Activated CD4-positive, alpha-beta T cell treated with anti-CD3 and anti-CD28 coated beads for 36 hours (primary cell): ENCODE data around the gene OR52K1. TPM values are rescaled to one million over a fixed set of nuclear protein-coding genes. Genes with fewer than 3 reads are reported as not detected.
A peak's percentile ranks its signal among the peaks of the same experiment; 100 is the strongest.
"Not testable (repeated sequence)": the region's sequence is repeated elsewhere in the genome, so short reads cannot be mapped to it uniquely, and the experiment has no call there.

Experiments
- ATAC-seq: fragments of 200-7000 bp; cut with Tn5 transposase; one replicate; pipeline ENCODE4 v1.10.0; 2021; ENCODE audit warnings: mild to moderate bottlenecking, moderate library complexity
- CTCF ChIA-PET: fragments of 350-600 bp; sonication (Branson Sonifier 250); formaldehyde crosslinking; loops from one replicate; lab custom pipeline; 2021; ENCODE audit warnings: antibody characterized with exemption; lab: Charles Lee
- POLR2A ChIA-PET: fragments of 350-600 bp; sonication (Branson Sonifier 250); formaldehyde crosslinking; loops from one replicate; lab custom pipeline; 2021; ENCODE audit warnings: antibody characterized with exemption, inconsistent platforms; lab: Charles Lee
- DNase-seq: peaks from one replicate; pipeline ENCODE4 v3.0.0-alpha.2; 2020
- H3K27ac Mint-ChIP-seq: one replicate; pipeline ENCODE4 v1.8.0; 2021; ENCODE audit warnings: mixed read lengths
- H3K27me3 Mint-ChIP-seq: one replicate; pipeline ENCODE4 v1.8.0; 2021; ENCODE audit warnings: mixed read lengths
- H3K36me3 Mint-ChIP-seq: one replicate; pipeline ENCODE4 v1.8.0; 2021; ENCODE audit warnings: low read depth, mixed read lengths
- H3K4me1 Mint-ChIP-seq: one replicate; pipeline ENCODE4 v1.8.0; 2021; ENCODE audit warnings: mixed read lengths
- H3K4me3 Mint-ChIP-seq: one replicate; pipeline ENCODE4 v1.8.0; 2021; ENCODE audit warnings: mild to moderate bottlenecking, moderate library complexity, mixed read lengths
- H3K9me3 Mint-ChIP-seq: one replicate; pipeline ENCODE4 v1.8.0; 2021; ENCODE audit warnings: low read depth, mixed read lengths
- intact Hi-C, 2 experiments: fragments of 100-400 bp; cut with DNase I in 1 of 2; cut with micrococcal nuclease in 1 of 2; formaldehyde crosslinking; loops; one replicate each; pipeline versions ENCODE4 v1.14.2 to v1.15.1; 2022 to 2024; cut with DNase I, micrococcal nuclease
- total RNA-seq, 2 experiments: library from RNA; stranded (reverse); gene quantifications; one replicate each; pipeline ENCODE4 v1.2.3, GENCODE V29; 2021

The OR52K1 gene
- total RNA-seq, 2 experiments from 2014 or later, result 0.07 TPM; not detected in 1

DNA sequence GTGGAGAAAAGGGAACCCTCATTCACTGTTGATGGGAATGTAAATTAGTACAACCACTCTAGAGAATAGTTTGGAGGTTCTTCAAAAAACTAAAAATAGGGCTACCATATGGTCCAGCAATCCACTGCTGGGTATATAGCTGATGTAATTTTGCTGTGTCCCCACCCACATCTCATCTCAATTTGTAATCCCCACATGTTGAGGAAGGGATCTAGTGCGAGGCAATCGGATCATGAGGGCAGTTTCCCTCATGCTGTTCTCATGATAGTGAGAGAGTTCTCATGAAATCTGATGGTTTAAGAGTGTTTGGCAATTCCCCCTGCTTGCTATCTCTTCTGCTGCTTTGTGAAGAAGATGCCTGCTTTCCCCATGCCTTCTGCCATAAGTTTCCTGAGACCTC is 45.5 kb downstream of the OR52K1 start:
- Mint-ChIP-seq H3K9me3 (no peaks in the 10 kb centered on the region), H3K4me1 (no peaks in the 10 kb centered on the region), H3K27me3 (peaks cover 15% of the 10 kb centered on the region), H3K4me3 (no peak overlapping the region), H3K27ac (no peak overlapping the region), H3K36me3 (no peaks in the 10 kb centered on the region)
- ChIA-PET POLR2A (no interaction called here), CTCF (no interaction called here)
- ATAC-seq (no peak), DNase-seq (no peak)
- intact Hi-C loops, result no loop called here

DNA sequence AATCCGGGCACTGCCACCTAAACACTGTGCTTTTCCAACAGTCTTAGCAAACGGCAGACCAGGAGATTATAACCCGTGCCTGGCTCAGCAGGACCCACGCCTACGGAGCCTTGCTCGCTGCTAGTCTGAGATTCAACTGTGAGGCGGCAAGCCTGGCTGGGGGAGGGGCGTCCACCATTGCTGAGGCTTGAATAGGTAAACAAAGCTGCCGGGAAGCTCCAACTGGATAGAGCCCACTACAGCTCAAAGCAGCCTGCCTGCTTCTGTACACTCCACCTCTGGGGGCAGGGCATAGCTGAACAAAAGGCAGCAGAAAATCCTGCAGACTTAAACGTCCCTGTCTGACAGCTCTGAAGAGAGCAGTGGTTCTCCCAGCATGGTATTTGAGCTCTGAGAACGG is 49.2 kb downstream of the OR52K1 start:
- DNase-seq, H3K4me3 Mint-ChIP-seq, POLR2A ChIA-PET, intact Hi-C loops, H3K27ac Mint-ChIP-seq, ATAC-seq, H3K36me3 Mint-ChIP-seq, H3K4me1 Mint-ChIP-seq, H3K9me3 Mint-ChIP-seq: not testable (repeated sequence)
- H3K27me3 Mint-ChIP-seq, result peaks cover 17% of the 10 kb centered on the region
- CTCF ChIA-PET, result interaction anchor here (1.1 to 1.3 kb wide), 2 partner anchors 39 to 103 kb away, joined by 3 to 4 read pairs; no protein-coding TSS in a partner anchor

DNA sequence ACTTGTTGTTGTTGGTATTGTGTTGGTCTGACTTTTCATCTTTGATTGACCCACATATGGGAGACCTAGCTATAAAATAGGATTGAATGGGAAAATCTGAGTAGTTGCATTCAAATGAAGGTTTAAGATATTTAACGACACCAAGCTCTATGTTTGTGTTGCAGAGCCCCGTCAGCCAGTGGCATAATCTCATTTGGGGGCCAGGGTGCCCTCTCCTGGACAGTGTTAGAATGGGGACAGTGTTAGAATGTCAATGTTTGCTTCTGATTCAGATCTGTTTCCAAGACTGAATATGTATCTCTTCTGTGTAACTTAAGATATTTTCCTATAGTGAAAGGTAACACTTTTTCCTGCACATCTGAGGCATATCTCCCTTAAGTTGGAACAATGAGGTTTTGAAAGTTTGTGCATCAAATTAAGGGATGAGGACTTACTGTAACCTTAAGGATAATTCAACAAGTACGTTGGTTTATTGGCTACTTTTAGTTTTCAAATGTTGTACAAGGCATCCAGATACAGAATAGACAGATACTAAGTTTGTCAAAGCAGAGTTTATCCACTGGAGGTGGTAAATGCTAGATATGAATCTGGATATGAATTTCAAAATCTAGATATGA is 57.3 kb downstream of the OR52K1 start:
- no peaks in the 10 kb centered on the region for H3K4me1 Mint-ChIP-seq
- POLR2A ChIA-PET, result no interaction called here
- intact Hi-C loops, result loop anchor here (1.0 to 2.0 kb wide), 3 partner anchors 47 to 357 kb away; no protein-coding TSS in a partner anchor
- no peaks in the 10 kb centered on the region for H3K36me3 Mint-ChIP-seq
- no peaks in the 10 kb centered on the region for H3K9me3 Mint-ChIP-seq
- peaks cover 4% of the 10 kb centered on the region for H3K27me3 Mint-ChIP-seq
- peak; percentile 71 for DNase-seq
- CTCF ChIA-PET, result interaction anchor here (0.6 to 3.3 kb wide), 10 partner anchors 11 to 362 kb away, joined by 3 to 36 read pairs (median 4); no protein-coding TSS in a partner anchor
- no peak overlapping the region for H3K4me3 Mint-ChIP-seq
- ATAC-seq, result peak; percentile 89
- no peak overlapping the region for H3K27ac Mint-ChIP-seq

DNA sequence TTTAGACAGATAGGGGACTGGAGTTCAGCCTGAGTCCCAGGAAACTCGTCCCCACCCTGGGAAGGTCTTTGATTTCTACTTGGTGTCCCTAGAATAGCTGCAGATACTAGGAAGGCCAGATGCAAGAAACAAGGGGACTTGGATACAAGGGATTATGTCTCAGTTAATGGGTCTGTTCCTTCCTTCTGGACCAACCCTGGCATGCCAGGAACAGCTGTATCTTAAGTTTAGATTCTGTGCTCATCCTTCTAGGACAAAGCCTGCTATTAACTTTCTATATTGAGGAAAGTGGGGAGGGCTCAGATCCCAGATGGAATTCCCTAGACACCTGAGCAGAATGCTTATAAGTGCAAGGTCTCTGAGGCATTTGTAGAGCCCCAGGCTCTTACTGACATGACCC is 58.6 kb downstream of the OR52K1 start:
- no peaks in the 10 kb centered on the region for H3K9me3 Mint-ChIP-seq
- H3K36me3 Mint-ChIP-seq, result no peaks in the 10 kb centered on the region
- DNase-seq, result no peak
- no peak overlapping the region for H3K4me3 Mint-ChIP-seq
- no peaks in the 10 kb centered on the region for H3K27me3 Mint-ChIP-seq
- POLR2A ChIA-PET, result no interaction called here
- intact Hi-C loops, result no loop called here
- H3K27ac Mint-ChIP-seq, result no peak overlapping the region
- CTCF ChIA-PET, result interaction anchor here (0.6 to 4.4 kb wide), 4 partner anchors 320 to 1735 kb away, joined by 3 to 29 read pairs (median 4); no protein-coding TSS in a partner anchor
- ATAC-seq, result no peak
- no peaks in the 10 kb centered on the region for H3K4me1 Mint-ChIP-seq

Other genes with a start within 250 kb of the OR52K1 start
- gene OR52B4, start 114.3 kb upstream of the OR52K1 start, total RNA-seq, result not detected
- 10 to 100 TPM; 45.6 to 66.6 TPM for gene TRIM21, start 88.9 kb upstream of the OR52K1 start, total RNA-seq
- under 1 TPM in 1 of 2 experiments, not detected in 1; 0.18 TPM for gene OR52K2, start 33.4 kb upstream of the OR52K1 start, total RNA-seq
- not detected for gene OR52M1, start 62.5 kb downstream of the OR52K1 start, total RNA-seq
- not detected for gene OR52I2, start 99.1 kb downstream of the OR52K1 start, total RNA-seq
- gene OR52I1, start 111.4 kb downstream of the OR52K1 start, total RNA-seq, result not detected
- 1 to 10 TPM; 8.9 to 9.2 TPM for gene TRIM68, start 125.6 kb downstream of the OR52K1 start, total RNA-seq
- gene OR51D1, start 154.8 kb downstream of the OR52K1 start, total RNA-seq, result not detected
- gene OR51E1, start 161.3 kb downstream of the OR52K1 start, total RNA-seq, result not detected
- not detected for gene OR51E2, start 215.2 kb downstream of the OR52K1 start, total RNA-seq
- gene MMP26, start 222.1 kb downstream of the OR52K1 start, total RNA-seq, result not detected